Testis (tissue), 2 donors: ENCODE data around the gene SNX11.

Experiments used
- POLR2A ChIP-seq: fragments of 450-650 bp; IDR thresholded peaks from one replicate; pipeline ENCODE4 v1.6.1; 2017; ENCODE audit warnings: antibody characterized with exemption, mild to moderate bottlenecking, moderate library complexity
- TF ChIP-seq, protein P1 (sequence below), 3 experiments: fragments of 450-650 bp in 2 of 3; fragments of 200-600 bp in 1 of 3; sonication (generic) in 1 of 3; IDR thresholded peaks; one replicate each; pipeline ENCODE4 v1.5.1; 2016 to 2019; ENCODE audit warnings: antibody characterized with exemption in 3 of 3, mild to moderate bottlenecking in 2 of 3, moderate library complexity in 1 of 3

DNA sequence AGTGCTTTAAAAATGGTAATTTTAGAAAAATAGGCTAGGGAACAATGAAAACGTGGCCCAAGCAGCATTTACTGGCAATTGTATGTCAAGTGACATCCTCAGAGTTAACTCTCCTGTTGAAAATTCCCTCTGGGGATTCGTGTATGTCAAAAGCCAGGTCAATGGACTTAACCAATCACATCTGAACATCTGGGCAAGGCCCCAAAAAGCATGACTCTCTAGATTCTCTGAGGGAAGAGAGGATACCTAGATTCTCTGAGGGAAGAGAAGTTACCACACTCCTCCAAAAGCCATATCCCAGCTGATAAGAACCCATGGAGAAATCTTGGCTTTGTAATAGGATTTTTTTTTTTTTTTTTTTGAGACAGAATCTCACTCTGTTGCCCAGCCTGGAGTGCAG, 35.9 kb upstream of the SNX11 start:
- TF ChIP-seq, protein P1, sequence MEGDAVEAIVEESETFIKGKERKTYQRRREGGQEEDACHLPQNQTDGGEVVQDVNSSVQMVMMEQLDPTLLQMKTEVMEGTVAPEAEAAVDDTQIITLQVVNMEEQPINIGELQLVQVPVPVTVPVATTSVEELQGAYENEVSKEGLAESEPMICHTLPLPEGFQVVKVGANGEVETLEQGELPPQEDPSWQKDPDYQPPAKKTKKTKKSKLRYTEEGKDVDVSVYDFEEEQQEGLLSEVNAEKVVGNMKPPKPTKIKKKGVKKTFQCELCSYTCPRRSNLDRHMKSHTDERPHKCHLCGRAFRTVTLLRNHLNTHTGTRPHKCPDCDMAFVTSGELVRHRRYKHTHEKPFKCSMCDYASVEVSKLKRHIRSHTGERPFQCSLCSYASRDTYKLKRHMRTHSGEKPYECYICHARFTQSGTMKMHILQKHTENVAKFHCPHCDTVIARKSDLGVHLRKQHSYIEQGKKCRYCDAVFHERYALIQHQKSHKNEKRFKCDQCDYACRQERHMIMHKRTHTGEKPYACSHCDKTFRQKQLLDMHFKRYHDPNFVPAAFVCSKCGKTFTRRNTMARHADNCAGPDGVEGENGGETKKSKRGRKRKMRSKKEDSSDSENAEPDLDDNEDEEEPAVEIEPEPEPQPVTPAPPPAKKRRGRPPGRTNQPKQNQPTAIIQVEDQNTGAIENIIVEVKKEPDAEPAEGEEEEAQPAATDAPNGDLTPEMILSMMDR (IDR thresholded peaks at IDR 0.05), result no peak
- TF ChIP-seq POLR2A, result no peak
